C4-2B (cell line): ENCODE measurements around the gene OTULINL.

Source experiments
- CTCF ChIP-seq: fragments of 450-650 bp; conservative IDR thresholded peaks from 2 replicates; pipeline ENCODE4 v1.5.1; 2017; ENCODE audit warnings: mild to moderate bottlenecking
- ZFX ChIP-seq: fragments of 450-650 bp; IDR thresholded peaks from 2 replicates; pipeline ENCODE4 v1.6.1; 2017

GRCh38 chr5:14595189-14595588, 13.6 kb downstream of the OTULINL start:
- TF ChIP-seq CTCF = no peak
- TF ChIP-seq ZFX = no peak
